ENCODE measurements around the gene RAB4A.

The RAB4A gene

GRCh38 chr1:229279242-229279641 is 8.3 kb downstream of the RAB4A start:
- H3K27ac ChIP-seq: no peak overlapping the region
- peaks cover 24% of the 10 kb centered on the region for H3K79me2 ChIP-seq
- H3K36me3 ChIP-seq (ENCODE audit: control insufficient read depth, insufficient read depth, low read length): no peaks in the 10 kb centered on the region
- no peaks in the 10 kb centered on the region for H3K27me3 ChIP-seq (ENCODE audit: control insufficient read depth, insufficient read depth, low read length)
- H2AFZ ChIP-seq: no peak overlapping the region
- no peak overlapping the region for H3K4me2 ChIP-seq (ENCODE audit: low read length)
- no peak overlapping the region for H3K9ac ChIP-seq
- no peak overlapping the region for H3K4me3 ChIP-seq (ENCODE audit: low read depth, low read length)
- H3K4me1 ChIP-seq: peaks cover 2% of the 10 kb centered on the region
- no peaks in the 10 kb centered on the region for H3K9me3 ChIP-seq (ENCODE audit: control insufficient read depth, low read length)
- TF ChIP-seq CTCF (IDR thresholded peaks at IDR 0.05): no peak

GRCh38 chr1:229280037-229280828 is 9.3 kb downstream of the RAB4A start:
- TF ChIP-seq CTCF (IDR thresholded peaks at IDR 0.05): no peak
- Histone ChIP-seq H3K79me2 (peaks cover 23% of the 10 kb centered on the region), H3K4me1 (peaks cover 2% of the 10 kb centered on the region), H3K27me3 (ENCODE audit: control insufficient read depth, insufficient read depth, low read length) (no peaks in the 10 kb centered on the region), H3K4me3 (ENCODE audit: low read depth, low read length) (no peak overlapping the region), H3K9me3 (ENCODE audit: control insufficient read depth, low read length) (no peaks in the 10 kb centered on the region), H3K36me3 (ENCODE audit: control insufficient read depth, insufficient read depth, low read length) (no peaks in the 10 kb centered on the region), H3K27ac (no peak overlapping the region), H3K9ac (no peak overlapping the region), H2AFZ (no peak overlapping the region), H3K4me2 (ENCODE audit: low read length) (no peak overlapping the region)

GRCh38 chr1:229280921-229281320 is 10.0 kb downstream of the RAB4A start:
- Histone ChIP-seq H3K36me3 (ENCODE audit: control insufficient read depth, insufficient read depth, low read length) (no peaks in the 10 kb centered on the region), H3K27ac (no peak overlapping the region), H3K9me3 (ENCODE audit: control insufficient read depth, low read length) (no peaks in the 10 kb centered on the region), H3K4me3 (ENCODE audit: low read depth, low read length) (no peak overlapping the region), H3K4me1 (peaks cover 3% of the 10 kb centered on the region), H3K4me2 (ENCODE audit: low read length) (no peak overlapping the region), H3K27me3 (ENCODE audit: control insufficient read depth, insufficient read depth, low read length) (no peaks in the 10 kb centered on the region), H2AFZ (no peak overlapping the region), H3K9ac (no peak overlapping the region), H3K79me2 (peaks cover 20% of the 10 kb centered on the region)
- no peak for TF ChIP-seq CTCF (IDR thresholded peaks at IDR 0.05)

- Histone ChIP-seq H3K4me2 (ENCODE audit: low read length) (no peak overlapping the region), H3K9me3 (ENCODE audit: control insufficient read depth, low read length) (no peaks in the 10 kb centered on the region), H3K36me3 (ENCODE audit: control insufficient read depth, insufficient read depth, low read length) (no peaks in the 10 kb centered on the region), H3K4me1 (peaks cover 4% of the 10 kb centered on the region), H3K4me3 (ENCODE audit: low read depth, low read length) (no peak overlapping the region), H3K27ac (no peak overlapping the region), H3K9ac (no peak overlapping the region), H3K27me3 (ENCODE audit: control insufficient read depth, insufficient read depth, low read length) (no peaks in the 10 kb centered on the region), H2AFZ (no peak overlapping the region), H3K79me2 (peaks cover 17% of the 10 kb centered on the region)
- TF ChIP-seq CTCF (IDR thresholded peaks at IDR 0.05): no peak
These were observed 10.5 kb downstream of the RAB4A start for GRCh38 chr1:229281339-229281926.
